ENCODE measurements around the gene SYT13.

SYT13 gene

GRCh38 chr11:45285930-45286632 lies at the start of gene SYT13:
Gene SYT13, minus strand, starts transcription at chr11:45286341. Its CDS starts 134 bp downstream, at chr11:45286207.
- no peak for DNase-seq

- no peak for DNase-seq
Measured at GRCh38 chr11:45335434-45335833, 49.3 kb upstream of the SYT13 start.

- no peak for DNase-seq
Measured at GRCh38 chr11:45334836-45335235, 48.7 kb upstream of the SYT13 start.

- DNase-seq, result no peak
Measured at GRCh38 chr11:45334410-45334809, 48.3 kb upstream of the SYT13 start.

- DNase-seq, result peak; percentile 40
Measured at GRCh38 chr11:45333001-45333971, 47.1 kb upstream of the SYT13 start.

- DNase-seq, result no peak
Measured at GRCh38 chr11:45332276-45332934, 46.3 kb upstream of the SYT13 start.

- DNase-seq, result no peak
Measured at GRCh38 chr11:45331839-45332238, 45.7 kb upstream of the SYT13 start.

GRCh38 chr11:45328726-45329125 lies 42.6 kb upstream of the SYT13 start:
- DNase-seq, result no peak

GRCh38 chr11:45324459-45324858 lies 38.3 kb upstream of the SYT13 start:
- no peak for DNase-seq

GRCh38 chr11:45323601-45324249 lies 37.6 kb upstream of the SYT13 start:
- no peak for DNase-seq

GRCh38 chr11:45322891-45323600 lies 36.9 kb upstream of the SYT13 start:
- DNase-seq, result no peak

GRCh38 chr11:45322111-45322705 lies 36.1 kb upstream of the SYT13 start:
- DNase-seq, result no peak

GRCh38 chr11:45321669-45322068 lies 35.5 kb upstream of the SYT13 start:
- no peak for DNase-seq

- no peak for DNase-seq
Measured at GRCh38 chr11:45321031-45321595, 35.0 kb upstream of the SYT13 start.

- peak; percentile 32 for DNase-seq
Measured at GRCh38 chr11:45320371-45320770, 34.2 kb upstream of the SYT13 start.

GRCh38 chr11:45319077-45319476 lies 32.9 kb upstream of the SYT13 start:
- DNase-seq, result no peak

- DNase-seq, result no peak
Measured at GRCh38 chr11:45318516-45318915, 32.4 kb upstream of the SYT13 start.

- DNase-seq, result no peak
Measured at GRCh38 chr11:45316258-45316657, 30.1 kb upstream of the SYT13 start.

GRCh38 chr11:45314900-45315299 lies 28.8 kb upstream of the SYT13 start:
- no peak for DNase-seq

- DNase-seq, result no peak
Measured at GRCh38 chr11:45313171-45313865, 27.2 kb upstream of the SYT13 start.
